Effector memory CD8-positive, alpha-beta T cell (primary cell): ENCODE results near the gene SUGCT.
"Not testable (repeated sequence)": the region's sequence is repeated elsewhere in the genome, so short reads cannot be mapped to it uniquely, and the experiment has no call there.

Experiments
- ATAC-seq: fragments of 150-1000 bp; cut with Tn5 transposase; replicated peaks from 2 replicates; pipeline ENCODE4 v1.10.0; 2021; ENCODE audit warnings: mild to moderate bottlenecking, moderate library complexity
- DNase-seq, 3 experiments: peaks; one replicate each; pipeline ENCODE4 v3.0.0; 2021
- H3K27ac Mint-ChIP-seq, 2 donors: one replicate each; pipeline ENCODE4 v1.8.0; 2022; ENCODE audit warnings: mild to moderate bottlenecking in 2 of 2, mixed read lengths in 2 of 2, moderate library complexity in 2 of 2
- H3K27me3 Mint-ChIP-seq, 2 donors: one replicate each; pipeline ENCODE4 v1.8.0; 2022; ENCODE audit warnings: mixed read lengths in 2 of 2
- H3K36me3 Mint-ChIP-seq: one replicate; pipeline ENCODE4 v1.8.0; 2022; ENCODE audit warnings: mild to moderate bottlenecking, moderate library complexity, mixed read lengths; ENCODE audit not compliant: insufficient read depth
- H3K4me1 Mint-ChIP-seq, 2 donors: one replicate each; pipeline ENCODE4 v1.8.0; 2022; ENCODE audit warnings: low read depth in 2 of 2, mixed read lengths in 2 of 2
- H3K4me3 Mint-ChIP-seq, 2 donors: one replicate each; pipeline ENCODE4 v1.8.0; 2022; ENCODE audit warnings: mild to moderate bottlenecking in 2 of 2, mixed read lengths in 2 of 2, moderate library complexity in 2 of 2
- H3K9me3 Mint-ChIP-seq, 2 donors: one replicate each; pipeline ENCODE4 v1.8.0; 2022; ENCODE audit warnings: mixed read lengths in 2 of 2

The SUGCT gene

DNA sequence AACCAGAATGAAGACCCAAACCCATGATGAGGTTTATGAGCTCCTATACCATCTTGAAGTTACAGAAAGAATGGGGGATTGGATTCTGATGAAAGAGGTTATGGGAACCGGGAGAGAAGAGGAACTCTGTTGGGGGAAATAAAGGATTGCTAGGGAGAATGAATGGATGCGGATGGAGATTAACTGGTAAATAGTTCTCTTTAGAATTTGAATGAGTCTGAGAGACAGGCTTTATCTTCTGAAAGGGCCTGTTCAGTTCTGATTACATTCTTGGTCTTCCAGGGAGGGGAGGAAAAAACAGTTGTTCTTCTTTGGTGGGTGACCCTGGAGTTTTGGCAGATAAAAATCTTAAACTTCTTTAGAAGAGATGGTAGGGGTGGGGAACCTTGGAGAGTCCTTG lies 13.9 kb downstream of the SUGCT start:
- Mint-ChIP-seq H3K27me3 (peaks cover 32 to 33% of the 10 kb centered on the region in 2 donors), H3K4me1 (no peaks in the 10 kb centered on the region), H3K4me3 (no peak overlapping the region), H3K9me3 (no peaks in the 10 kb centered on the region), H3K27ac (no peak overlapping the region), H3K36me3 (no peaks in the 10 kb centered on the region)
- DNase-seq (no peak), ATAC-seq (no peak)

DNA sequence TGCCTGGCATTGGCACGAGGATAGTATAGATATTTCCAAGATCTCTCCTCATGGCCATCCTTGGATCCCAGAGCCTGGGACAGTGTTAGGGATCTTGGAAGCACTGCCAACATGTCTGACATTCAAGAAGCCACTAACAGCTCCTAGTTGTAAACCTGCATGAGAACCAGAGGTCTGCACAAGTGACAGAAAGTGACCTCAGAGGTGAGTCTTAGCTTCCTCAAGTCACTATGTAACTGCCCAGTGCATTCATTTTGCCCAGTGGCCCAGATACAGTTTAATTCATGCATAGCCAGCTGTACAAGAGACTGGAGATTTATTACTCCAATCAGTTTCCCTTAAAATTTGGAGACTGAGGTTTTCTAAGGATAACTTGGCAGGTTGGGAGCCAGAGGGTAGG lies 16.7 kb downstream of the SUGCT start:
- no peak overlapping the region for H3K4me3 Mint-ChIP-seq

DNA sequence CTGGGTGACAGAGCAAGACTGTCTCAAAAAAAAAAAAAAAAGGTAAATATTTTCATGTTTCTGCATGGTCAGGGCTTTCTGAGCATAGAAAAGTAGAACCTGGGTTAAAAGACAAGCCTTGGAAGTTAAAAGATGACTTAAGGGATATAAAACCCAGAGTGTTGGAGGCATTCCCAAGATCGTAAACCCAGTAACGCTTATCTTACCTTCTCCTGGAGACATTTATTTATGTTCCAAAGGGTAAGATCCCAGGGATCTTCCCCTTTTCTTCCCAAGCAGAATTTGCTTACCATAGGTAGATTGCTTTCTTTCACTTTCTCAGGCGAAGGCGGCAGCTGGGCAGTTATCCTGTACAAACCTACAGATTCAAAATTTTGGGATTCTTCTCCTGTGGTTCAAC lies 22.2 kb downstream of the SUGCT start:
- no peaks in the 10 kb centered on the region for H3K9me3 Mint-ChIP-seq
- H3K27me3 Mint-ChIP-seq: peaks cover 0 to 4% of the 10 kb centered on the region in 2 donors
- no peak for ATAC-seq
- no peak overlapping the region for H3K4me3 Mint-ChIP-seq
- no peaks in the 10 kb centered on the region for H3K4me1 Mint-ChIP-seq
- H3K27ac Mint-ChIP-seq: no peak overlapping the region
- no peak for DNase-seq
- H3K36me3 Mint-ChIP-seq: no peaks in the 10 kb centered on the region

More for the DNA sequence above, 16.7 kb downstream of the SUGCT start:
- DNase-seq (no peak), ATAC-seq (no peak)
- Mint-ChIP-seq H3K36me3 (no peaks in the 10 kb centered on the region), H3K9me3 (no peaks in the 10 kb centered on the region), H3K4me1 (no peaks in the 10 kb centered on the region), H3K27me3 (peaks cover 22 to 25% of the 10 kb centered on the region in 2 donors), H3K27ac (no peak overlapping the region)

- Mint-ChIP-seq H3K4me3 (no peak overlapping the region), H3K9me3 (no peaks in the 10 kb centered on the region), H3K4me1 (no peaks in the 10 kb centered on the region), H3K27me3 (peaks cover 4 to 7% of the 10 kb centered on the region in 2 donors), H3K36me3 (no peaks in the 10 kb centered on the region), H3K27ac (no peak overlapping the region)
- no peak for ATAC-seq
- no peak for DNase-seq
Observed at GRCh38 chr7:40162516-40162915, 27.7 kb downstream of the SUGCT start.

GRCh38 chr7:40165216-40165615 lies 30.4 kb downstream of the SUGCT start:
- H3K9me3 Mint-ChIP-seq: no peaks in the 10 kb centered on the region
- H3K36me3 Mint-ChIP-seq: no peaks in the 10 kb centered on the region
- no peak overlapping the region for H3K4me3 Mint-ChIP-seq
- no peak for DNase-seq
- no peaks in the 10 kb centered on the region for H3K4me1 Mint-ChIP-seq
- peaks cover 11 to 16% of the 10 kb centered on the region in 2 donors for H3K27me3 Mint-ChIP-seq
- H3K27ac Mint-ChIP-seq: no peak overlapping the region
- no peak for ATAC-seq

DNA sequence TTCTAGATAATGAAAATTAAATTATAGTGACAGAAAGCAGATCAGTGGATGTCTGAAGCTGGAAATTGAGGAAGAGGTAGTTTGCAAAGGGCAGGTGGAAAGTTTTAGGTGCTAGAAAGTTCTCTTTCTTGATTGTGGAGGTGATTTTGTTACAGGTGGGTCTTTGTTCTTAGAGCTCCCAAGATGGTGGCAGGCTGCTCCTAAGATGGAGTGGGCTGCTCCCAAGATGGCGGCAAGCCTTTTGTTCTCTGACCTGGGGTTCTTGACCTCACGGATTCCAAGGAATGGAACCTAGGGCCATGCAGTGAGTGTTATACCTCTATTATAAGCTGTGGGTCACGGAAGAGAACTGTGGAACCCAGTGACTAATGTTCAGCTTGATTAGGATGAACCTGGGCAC lies 32.5 kb downstream of the SUGCT start:
- no peak for DNase-seq
- Mint-ChIP-seq H3K27me3 (peaks cover 16 to 17% of the 10 kb centered on the region in 2 donors), H3K27ac (no peak overlapping the region), H3K4me1 (no peaks in the 10 kb centered on the region), H3K36me3 (no peaks in the 10 kb centered on the region), H3K9me3 (no peaks in the 10 kb centered on the region), H3K4me3 (no peak overlapping the region)
- no peak for ATAC-seq

DNA sequence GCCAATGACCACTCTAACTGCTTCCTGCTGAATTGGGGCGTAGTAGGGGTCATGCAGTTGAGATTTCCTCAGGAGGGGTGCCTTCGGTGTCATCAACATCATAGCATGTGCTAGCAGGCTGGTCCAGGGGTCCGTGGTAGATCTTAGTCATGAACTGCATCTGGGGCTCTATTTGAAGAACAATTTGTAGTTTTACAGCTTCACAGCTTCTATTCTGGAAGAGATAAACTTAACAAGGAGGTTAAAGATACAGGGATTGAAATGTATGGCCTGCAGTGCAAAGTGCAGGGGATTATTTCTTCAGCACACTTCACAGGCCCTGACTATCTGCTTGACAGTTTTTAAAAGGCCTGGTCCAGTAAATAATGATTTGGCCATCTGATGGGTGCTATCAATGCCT lies 33.5 kb downstream of the SUGCT start:
- H3K27ac Mint-ChIP-seq, H3K36me3 Mint-ChIP-seq, H3K4me1 Mint-ChIP-seq, DNase-seq, H3K9me3 Mint-ChIP-seq, ATAC-seq, H3K4me3 Mint-ChIP-seq: not testable (repeated sequence)
- H3K27me3 Mint-ChIP-seq: peaks cover 21 to 26% of the 10 kb centered on the region in 2 donors

GRCh38 chr7:40173121-40173520 lies 38.3 kb downstream of the SUGCT start:
- not testable (repeated sequence) for H3K27ac Mint-ChIP-seq, ATAC-seq, H3K9me3 Mint-ChIP-seq, H3K4me1 Mint-ChIP-seq, DNase-seq, H3K36me3 Mint-ChIP-seq, H3K4me3 Mint-ChIP-seq
- H3K27me3 Mint-ChIP-seq: peaks cover 19 to 30% of the 10 kb centered on the region in 2 donors

- H3K4me3 Mint-ChIP-seq, H3K9me3 Mint-ChIP-seq, H3K27ac Mint-ChIP-seq, ATAC-seq, DNase-seq, H3K36me3 Mint-ChIP-seq, H3K4me1 Mint-ChIP-seq: not testable (repeated sequence)
- peaks cover 12 to 29% of the 10 kb centered on the region in 2 donors for H3K27me3 Mint-ChIP-seq
Observed at GRCh38 chr7:40175256-40175655, 40.5 kb downstream of the SUGCT start.

- H3K4me3 Mint-ChIP-seq: no peak overlapping the region
- peaks cover 12 to 29% of the 10 kb centered on the region in 2 donors for H3K27me3 Mint-ChIP-seq
- H3K4me1 Mint-ChIP-seq: no peaks in the 10 kb centered on the region
- no peaks in the 10 kb centered on the region for H3K36me3 Mint-ChIP-seq
- no peak for ATAC-seq
- no peaks in the 10 kb centered on the region for H3K9me3 Mint-ChIP-seq
- no peak overlapping the region for H3K27ac Mint-ChIP-seq
- DNase-seq: no peak
Observed at GRCh38 chr7:40175725-40176510, 41.1 kb downstream of the SUGCT start.

DNA sequence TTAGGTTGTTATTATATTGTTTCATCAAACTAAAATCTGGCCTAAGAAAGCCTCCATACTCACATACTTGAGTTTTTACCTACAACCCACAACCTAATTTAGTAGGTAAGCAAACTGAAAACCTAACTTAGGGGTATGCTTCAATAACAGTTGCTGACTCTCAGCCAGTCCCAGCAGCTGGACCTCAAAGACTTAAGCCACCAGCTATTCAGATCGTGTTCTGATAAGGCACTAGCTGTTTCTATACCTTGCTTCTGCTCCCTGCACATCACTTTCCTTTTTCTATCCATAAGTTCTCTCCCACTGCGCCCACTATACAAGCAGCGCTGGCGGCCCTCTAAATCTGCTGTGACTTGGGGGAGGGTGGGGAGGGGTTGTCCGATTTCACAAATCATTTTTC lies 42.3 kb downstream of the SUGCT start:
- Mint-ChIP-seq H3K27me3 (peaks cover 12 to 26% of the 10 kb centered on the region in 2 donors), H3K36me3 (no peaks in the 10 kb centered on the region), H3K9me3 (no peaks in the 10 kb centered on the region), H3K4me1 (no peaks in the 10 kb centered on the region), H3K4me3 (no peak overlapping the region), H3K27ac (no peak overlapping the region)
- no peak for DNase-seq
- no peak for ATAC-seq

- no peaks in the 10 kb centered on the region for H3K4me1 Mint-ChIP-seq
- H3K27me3 Mint-ChIP-seq: no peaks in the 10 kb centered on the region
- no peaks in the 10 kb centered on the region for H3K9me3 Mint-ChIP-seq
- no peaks in the 10 kb centered on the region for H3K36me3 Mint-ChIP-seq
- DNase-seq: no peak
- no peak for ATAC-seq
- no peak overlapping the region for H3K4me3 Mint-ChIP-seq
- peak overlapping the region in 1 of 2 donors; percentile 63 for H3K27ac Mint-ChIP-seq
Observed at GRCh38 chr7:40182452-40182851, 47.6 kb downstream of the SUGCT start.

DNA sequence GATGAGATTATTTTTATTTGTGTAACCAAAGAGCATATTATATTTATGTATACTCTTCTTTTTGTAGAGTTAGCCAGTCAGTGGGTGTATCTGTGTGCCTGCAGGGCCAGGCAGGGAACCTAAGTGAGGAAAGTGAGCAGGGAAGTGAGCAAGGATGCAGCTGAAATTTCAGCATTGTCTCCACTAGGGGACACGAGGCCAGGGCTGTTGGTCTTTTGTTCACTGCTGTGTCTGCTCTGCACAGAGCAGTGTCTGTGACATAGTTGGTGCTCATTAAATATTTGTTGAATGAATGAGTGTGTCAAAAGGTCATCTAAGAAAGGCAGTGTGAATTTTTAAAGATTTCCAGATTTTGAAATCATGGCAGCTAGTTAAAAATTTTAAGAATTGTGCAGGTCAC lies 51.8 kb downstream of the SUGCT start:
- Mint-ChIP-seq H3K27ac (no peak overlapping the region), H3K27me3 (no peaks in the 10 kb centered on the region), H3K36me3 (no peaks in the 10 kb centered on the region), H3K4me1 (no peaks in the 10 kb centered on the region), H3K4me3 (no peak overlapping the region), H3K9me3 (no peaks in the 10 kb centered on the region)
- DNase-seq (no peak), ATAC-seq (no peak)

DNA sequence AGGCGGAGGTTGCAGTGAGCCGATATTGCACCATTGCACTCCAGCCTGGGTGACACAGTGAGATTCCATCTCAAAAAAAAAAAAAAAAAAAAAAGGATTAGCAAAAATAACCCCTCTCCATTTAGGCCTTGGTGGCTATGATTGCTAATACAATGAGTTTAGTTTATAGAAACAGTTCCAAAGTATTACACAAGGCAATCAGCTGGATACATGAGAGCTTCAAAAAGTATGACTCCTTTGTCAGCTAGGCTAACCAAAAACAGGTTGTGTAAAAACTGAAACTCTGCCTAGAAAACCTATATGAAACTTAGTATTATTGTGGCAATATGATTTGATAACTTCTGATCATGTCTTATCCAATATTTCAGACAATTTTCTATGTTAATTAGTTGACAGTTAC lies 57.2 kb downstream of the SUGCT start:
- Mint-ChIP-seq H3K27ac (no peak overlapping the region), H3K27me3 (peaks cover 0 to 5% of the 10 kb centered on the region in 2 donors), H3K4me3 (no peak overlapping the region), H3K9me3 (no peaks in the 10 kb centered on the region), H3K4me1 (no peaks in the 10 kb centered on the region), H3K36me3 (no peaks in the 10 kb centered on the region)
- ATAC-seq: no peak
- no peak for DNase-seq
